PFSK-1 (cell line): ENCODE results near the gene RAD51B.

Source experiments
- FOXP2 ChIP-seq: optimal IDR thresholded peaks from 2 replicates; pipeline ENCODE3; 2011; ENCODE audit warnings: borderline replicate concordance, control low read depth, inconsistent platforms; ENCODE audit not compliant: insufficient read depth; ENCODE audit errors: extremely low read length, extremely low read depth
- POLR2AphosphoS5 ChIP-seq: IDR thresholded peaks from 2 replicates; pipeline ENCODE4 v1.6.1; 2012; ENCODE audit warnings: low read depth, mild to moderate bottlenecking, control low read depth, low read length, moderate library complexity
- SIN3A ChIP-seq: IDR thresholded peaks from 2 replicates; pipeline ENCODE4 v1.6.1; 2012; ENCODE audit warnings: mild to moderate bottlenecking, low read length, moderate library complexity, borderline replicate concordance; ENCODE audit not compliant: insufficient read depth
- TAF1 ChIP-seq: IDR thresholded peaks from 2 replicates; pipeline ENCODE4 v1.6.1; 2012; ENCODE audit warnings: low read length, control low read depth, borderline replicate concordance; ENCODE audit not compliant: insufficient read depth
- TF ChIP-seq, protein P1 (sequence below), 2 experiments: IDR thresholded peaks; 2 replicates each; pipeline versions ENCODE4 v1.6.1 to v1.8.0; 2011 to 2012; ENCODE audit warnings: low read depth in 2 of 2, low read length in 2 of 2, control low read depth in 1 of 2, inconsistent platforms in 1 of 2, mild to moderate bottlenecking in 1 of 2, moderate library complexity in 1 of 2; ENCODE audit not compliant: insufficient read depth in 1 of 2

Gene RAD51B

GRCh38 chr14:68669111-68669511, 849.5 kb downstream of the RAD51B start:
- TF ChIP-seq TAF1 (no peak), FOXP2 (no peak), SIN3A (no peak), POLR2AphosphoS5 (no peak)
- TF ChIP-seq, protein P1, sequence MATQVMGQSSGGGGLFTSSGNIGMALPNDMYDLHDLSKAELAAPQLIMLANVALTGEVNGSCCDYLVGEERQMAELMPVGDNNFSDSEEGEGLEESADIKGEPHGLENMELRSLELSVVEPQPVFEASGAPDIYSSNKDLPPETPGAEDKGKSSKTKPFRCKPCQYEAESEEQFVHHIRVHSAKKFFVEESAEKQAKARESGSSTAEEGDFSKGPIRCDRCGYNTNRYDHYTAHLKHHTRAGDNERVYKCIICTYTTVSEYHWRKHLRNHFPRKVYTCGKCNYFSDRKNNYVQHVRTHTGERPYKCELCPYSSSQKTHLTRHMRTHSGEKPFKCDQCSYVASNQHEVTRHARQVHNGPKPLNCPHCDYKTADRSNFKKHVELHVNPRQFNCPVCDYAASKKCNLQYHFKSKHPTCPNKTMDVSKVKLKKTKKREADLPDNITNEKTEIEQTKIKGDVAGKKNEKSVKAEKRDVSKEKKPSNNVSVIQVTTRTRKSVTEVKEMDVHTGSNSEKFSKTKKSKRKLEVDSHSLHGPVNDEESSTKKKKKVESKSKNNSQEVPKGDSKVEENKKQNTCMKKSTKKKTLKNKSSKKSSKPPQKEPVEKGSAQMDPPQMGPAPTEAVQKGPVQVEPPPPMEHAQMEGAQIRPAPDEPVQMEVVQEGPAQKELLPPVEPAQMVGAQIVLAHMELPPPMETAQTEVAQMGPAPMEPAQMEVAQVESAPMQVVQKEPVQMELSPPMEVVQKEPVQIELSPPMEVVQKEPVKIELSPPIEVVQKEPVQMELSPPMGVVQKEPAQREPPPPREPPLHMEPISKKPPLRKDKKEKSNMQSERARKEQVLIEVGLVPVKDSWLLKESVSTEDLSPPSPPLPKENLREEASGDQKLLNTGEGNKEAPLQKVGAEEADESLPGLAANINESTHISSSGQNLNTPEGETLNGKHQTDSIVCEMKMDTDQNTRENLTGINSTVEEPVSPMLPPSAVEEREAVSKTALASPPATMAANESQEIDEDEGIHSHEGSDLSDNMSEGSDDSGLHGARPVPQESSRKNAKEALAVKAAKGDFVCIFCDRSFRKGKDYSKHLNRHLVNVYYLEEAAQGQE (IDR thresholded peaks at IDR 0.05; ENCODE audit: insufficient read depth in 1 of 2, low read depth in 2 of 2, low read length in 2 of 2) = no peak

DNA sequence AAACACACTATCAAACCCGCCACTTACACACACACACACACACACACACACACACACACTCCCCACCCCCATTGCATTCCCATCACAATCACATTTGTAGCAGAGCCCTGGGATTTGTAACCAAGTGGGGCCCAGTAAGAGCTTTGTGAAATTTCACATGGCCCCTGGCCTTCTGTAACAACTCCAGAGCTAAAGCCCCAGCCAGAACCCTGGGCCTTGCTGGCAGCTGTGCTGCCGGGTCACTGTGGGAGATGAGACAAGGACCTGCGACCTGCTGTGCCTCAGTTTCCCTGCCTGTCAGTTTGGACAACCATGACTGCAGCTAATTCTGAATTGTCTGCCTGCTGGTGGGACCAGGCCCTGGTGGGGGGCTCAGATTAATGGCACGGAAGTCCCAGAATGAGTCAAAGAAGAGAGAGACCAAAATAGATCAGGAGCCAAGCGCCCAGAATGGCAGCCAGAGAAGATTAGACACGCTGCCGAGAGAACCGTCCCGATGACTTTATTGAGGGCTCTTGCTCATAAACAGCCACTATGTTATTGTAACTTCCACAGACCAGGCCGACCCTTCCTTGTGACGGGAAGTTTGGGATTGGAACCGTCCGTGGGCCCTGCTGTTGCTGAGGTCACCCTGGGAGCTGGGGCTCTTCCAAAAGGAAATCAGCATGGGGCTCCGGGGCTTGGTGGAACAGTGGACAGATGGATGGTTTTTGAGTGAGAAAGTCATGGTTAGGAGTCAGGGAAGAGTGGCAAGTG, 850.2 kb downstream of the RAD51B start:
- TF ChIP-seq SIN3A (no peak), TAF1 (no peak), FOXP2 (no peak), POLR2AphosphoS5 (no peak)
- TF ChIP-seq, protein P1 (IDR thresholded peaks at IDR 0.05; ENCODE audit: insufficient read depth in 1 of 2, low read depth in 2 of 2, low read length in 2 of 2) = no peak

DNA sequence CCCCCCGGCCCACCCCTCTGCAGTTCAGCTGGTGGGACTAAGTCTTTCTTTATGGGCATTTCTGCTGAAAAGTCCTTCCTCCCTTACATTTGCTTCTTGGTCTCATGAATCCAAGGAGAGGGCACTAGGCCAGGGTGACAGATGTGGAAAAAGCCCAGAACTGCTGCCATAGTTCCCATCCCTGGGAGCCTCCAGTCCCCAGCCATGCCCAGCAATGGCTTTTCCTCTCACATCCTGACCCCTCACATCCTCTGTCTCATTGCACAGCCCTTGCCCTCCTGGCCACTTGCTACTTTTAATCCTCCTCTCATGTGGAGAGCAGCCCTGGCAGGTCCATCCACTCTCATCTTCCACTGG, 850.8 kb downstream of the RAD51B start:
- TF ChIP-seq FOXP2 (no peak), SIN3A (no peak), POLR2AphosphoS5 (no peak), TAF1 (no peak)
- TF ChIP-seq, protein P1 (IDR thresholded peaks at IDR 0.05; ENCODE audit: insufficient read depth in 1 of 2, low read depth in 2 of 2, low read length in 2 of 2) = no peak

GRCh38 chr14:68671909-68672308, 852.3 kb downstream of the RAD51B start:
- TF ChIP-seq SIN3A = no peak
- TF ChIP-seq, protein P1 (IDR thresholded peaks at IDR 0.05; ENCODE audit: insufficient read depth in 1 of 2, low read depth in 2 of 2, low read length in 2 of 2) = no peak
- TF ChIP-seq POLR2AphosphoS5 = no peak
- no peak for TF ChIP-seq TAF1
- no peak for TF ChIP-seq FOXP2

GRCh38 chr14:68672609-68673285, 853.2 kb downstream of the RAD51B start:
- no peak for TF ChIP-seq TAF1
- TF ChIP-seq SIN3A = no peak
- TF ChIP-seq, protein P1 (IDR thresholded peaks at IDR 0.05; ENCODE audit: insufficient read depth in 1 of 2, low read depth in 2 of 2, low read length in 2 of 2) = no peak
- no peak for TF ChIP-seq POLR2AphosphoS5
- no peak for TF ChIP-seq FOXP2
